Measurements from ENCODE around the gene UNC5A.

Gene UNC5A

DNA sequence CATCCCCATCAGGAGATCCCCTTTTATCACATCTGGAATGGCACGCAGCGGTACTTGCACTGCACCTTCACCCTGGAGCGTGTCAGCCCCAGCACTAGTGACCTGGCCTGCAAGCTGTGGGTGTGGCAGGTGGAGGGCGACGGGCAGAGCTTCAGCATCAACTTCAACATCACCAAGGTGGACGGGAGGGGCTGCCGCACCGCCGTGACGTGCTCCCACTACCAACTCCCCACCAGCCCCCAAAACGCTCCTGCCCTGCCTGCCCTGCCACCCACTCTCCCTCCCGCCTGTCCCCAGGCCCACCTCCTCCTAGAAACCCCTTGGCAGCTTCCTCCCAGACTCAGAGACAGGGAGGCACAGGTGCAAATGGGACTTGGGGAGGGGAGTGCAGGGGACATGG, 68.1 kb downstream of the UNC5A start:
- no peak for DNase-seq (ENCODE audit: low read depth)
- H3K4me3 ChIP-seq (ENCODE audit: low read depth, low read length) = no peak overlapping the region
- TF ChIP-seq, protein P1, sequence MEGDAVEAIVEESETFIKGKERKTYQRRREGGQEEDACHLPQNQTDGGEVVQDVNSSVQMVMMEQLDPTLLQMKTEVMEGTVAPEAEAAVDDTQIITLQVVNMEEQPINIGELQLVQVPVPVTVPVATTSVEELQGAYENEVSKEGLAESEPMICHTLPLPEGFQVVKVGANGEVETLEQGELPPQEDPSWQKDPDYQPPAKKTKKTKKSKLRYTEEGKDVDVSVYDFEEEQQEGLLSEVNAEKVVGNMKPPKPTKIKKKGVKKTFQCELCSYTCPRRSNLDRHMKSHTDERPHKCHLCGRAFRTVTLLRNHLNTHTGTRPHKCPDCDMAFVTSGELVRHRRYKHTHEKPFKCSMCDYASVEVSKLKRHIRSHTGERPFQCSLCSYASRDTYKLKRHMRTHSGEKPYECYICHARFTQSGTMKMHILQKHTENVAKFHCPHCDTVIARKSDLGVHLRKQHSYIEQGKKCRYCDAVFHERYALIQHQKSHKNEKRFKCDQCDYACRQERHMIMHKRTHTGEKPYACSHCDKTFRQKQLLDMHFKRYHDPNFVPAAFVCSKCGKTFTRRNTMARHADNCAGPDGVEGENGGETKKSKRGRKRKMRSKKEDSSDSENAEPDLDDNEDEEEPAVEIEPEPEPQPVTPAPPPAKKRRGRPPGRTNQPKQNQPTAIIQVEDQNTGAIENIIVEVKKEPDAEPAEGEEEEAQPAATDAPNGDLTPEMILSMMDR (IDR thresholded peaks at IDR 0.05; ENCODE audit: low read depth, low read length, missing control alignments) = no peak

DNA sequence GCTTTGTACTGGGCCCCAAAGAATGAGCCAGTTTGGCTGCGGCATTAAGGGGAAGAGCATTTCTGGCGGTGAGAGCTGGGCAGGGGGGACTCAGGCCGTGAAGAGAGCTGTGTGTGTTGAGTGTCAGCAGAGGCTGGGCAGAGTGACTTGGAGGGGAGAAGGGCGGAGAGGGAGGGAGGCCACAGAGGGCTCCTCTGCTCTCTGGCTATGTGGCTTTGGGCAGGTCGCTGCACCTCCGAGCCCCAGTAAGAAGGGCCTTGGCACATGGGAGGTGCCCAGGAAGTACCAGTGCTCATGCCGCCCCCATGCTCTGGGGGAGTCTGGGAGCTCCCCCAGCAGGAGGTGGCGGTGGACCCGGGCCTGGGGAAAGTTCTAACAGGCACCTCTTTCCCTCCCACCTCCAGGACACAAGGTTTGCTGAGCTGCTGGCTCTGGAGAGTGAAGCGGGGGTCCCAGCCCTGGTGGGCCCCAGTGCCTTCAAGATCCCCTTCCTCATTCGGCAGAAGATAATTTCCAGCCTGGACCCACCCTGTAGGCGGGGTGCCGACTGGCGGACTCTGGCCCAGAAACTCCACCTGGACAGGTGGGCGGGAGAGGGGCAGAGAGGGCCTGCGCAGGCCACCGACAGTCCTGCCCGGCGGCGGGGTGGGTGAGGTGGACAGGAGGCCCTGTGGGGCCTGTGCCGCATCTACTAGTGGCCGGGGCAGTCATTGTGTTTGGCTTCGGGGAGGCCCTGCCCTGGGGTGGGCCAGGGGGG, 68.7 kb downstream of the UNC5A start:
- TF ChIP-seq, protein P1 (IDR thresholded peaks at IDR 0.05; ENCODE audit: low read depth, low read length, missing control alignments) = no peak
- no peak for DNase-seq (ENCODE audit: low read depth)
- no peak overlapping the region for H3K4me3 ChIP-seq (ENCODE audit: low read depth, low read length)

DNA sequence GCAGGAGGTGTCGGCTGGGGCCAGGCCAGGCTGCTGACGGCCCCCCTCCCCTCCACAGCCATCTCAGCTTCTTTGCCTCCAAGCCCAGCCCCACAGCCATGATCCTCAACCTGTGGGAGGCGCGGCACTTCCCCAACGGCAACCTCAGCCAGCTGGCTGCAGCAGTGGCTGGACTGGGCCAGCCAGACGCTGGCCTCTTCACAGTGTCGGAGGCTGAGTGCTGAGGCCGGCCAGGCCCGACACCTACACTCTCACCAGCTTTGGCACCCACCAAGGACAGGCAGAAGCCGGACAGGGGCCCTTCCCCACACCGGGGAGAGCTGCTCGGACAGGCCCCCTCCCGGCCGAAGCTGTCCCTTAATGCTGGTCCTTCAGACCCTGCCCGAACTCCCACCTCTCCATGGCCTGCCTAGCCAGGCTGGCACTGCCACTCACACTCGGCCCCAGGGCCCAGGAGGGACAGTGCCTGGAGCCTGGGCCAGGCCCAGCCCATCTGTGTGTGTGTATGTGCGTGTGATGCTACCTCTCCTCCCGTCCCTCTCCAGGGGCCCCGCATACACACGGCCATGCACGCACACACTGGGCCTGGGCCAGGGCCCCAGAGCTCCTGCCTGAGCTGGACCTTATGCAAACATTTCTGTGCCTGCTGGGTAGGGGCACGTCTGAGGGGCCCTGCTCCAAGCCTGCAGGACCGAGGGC, 69.5 kb downstream of the UNC5A start:
- no peak for DNase-seq (ENCODE audit: low read depth)
- H3K4me3 ChIP-seq (ENCODE audit: low read depth, low read length) = no peak overlapping the region
- TF ChIP-seq, protein P1 (IDR thresholded peaks at IDR 0.05; ENCODE audit: low read depth, low read length, missing control alignments) = no peak

DNA sequence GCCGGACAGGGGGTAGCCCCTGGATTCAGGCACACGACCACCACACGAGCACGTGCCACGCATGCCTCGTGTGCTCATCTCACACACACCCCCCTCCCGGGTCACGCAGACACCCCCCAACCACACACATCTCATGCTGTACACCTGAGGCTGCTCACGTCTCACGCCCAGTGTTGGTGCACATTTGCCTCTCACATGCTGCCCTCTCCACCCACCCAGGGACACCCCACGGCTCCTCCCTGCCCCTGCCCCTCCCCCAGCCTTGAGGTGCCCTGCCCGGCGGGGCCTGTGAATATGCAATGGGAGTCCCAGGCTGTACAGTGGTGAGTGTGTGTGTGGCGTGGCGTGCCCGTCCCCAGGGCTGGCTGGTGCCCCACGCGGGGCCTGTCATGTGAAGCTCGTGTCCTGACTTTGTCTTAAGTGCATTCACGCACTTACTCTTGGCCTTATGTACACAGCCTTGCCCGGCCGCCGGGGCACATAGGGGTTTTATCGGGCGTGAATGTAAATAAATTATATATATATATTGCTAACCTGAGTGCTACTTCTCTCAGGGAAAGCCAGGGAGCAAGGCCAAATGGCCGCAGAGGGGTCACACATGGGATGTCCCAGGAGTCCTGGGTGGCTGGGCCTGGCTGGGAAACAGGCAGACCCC, 70.1 kb downstream of the UNC5A start:
- DNase-seq (ENCODE audit: low read depth) = no peak
- no peak overlapping the region for H3K4me3 ChIP-seq (ENCODE audit: low read depth, low read length)

DNA sequence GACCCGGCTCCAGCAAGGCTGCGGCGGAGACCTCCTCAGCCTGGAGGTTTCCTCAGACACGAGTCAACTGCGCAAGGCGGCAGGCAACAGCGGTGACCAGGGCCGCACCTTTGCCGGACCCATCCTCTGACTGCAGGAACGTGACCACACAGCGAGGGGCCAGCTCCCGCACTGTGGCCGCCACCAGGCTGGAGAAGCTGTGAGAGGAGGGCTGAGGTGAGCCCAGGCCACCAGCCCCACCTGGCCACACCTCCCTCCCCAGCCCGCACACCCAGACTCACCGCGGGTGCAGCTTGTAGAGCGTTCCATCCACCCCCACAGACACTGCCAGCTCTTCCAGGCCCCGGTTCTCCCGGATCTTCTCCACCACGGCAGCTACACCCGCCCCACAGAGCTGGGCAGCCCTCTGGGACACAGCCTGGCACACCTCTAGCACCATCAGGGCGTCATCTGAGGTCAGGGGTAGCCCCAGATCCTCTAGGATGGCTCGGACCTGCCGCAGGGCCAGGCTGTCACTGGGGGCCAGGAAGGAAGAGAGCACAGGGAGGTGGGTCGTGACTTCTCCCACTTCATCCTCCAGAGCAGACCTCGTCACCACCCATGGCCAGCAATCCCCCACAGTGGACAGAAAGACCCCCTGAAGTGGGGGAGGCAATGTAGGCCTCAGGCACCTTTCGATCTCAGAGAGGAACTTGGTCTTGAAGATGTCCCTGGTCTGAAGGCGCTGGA, 70.8 kb downstream of the UNC5A start:
- no peak for DNase-seq (ENCODE audit: low read depth)
- TF ChIP-seq, protein P1 (IDR thresholded peaks at IDR 0.05; ENCODE audit: low read depth, low read length, missing control alignments) = no peak
- H3K4me3 ChIP-seq (ENCODE audit: low read depth, low read length) = no peak overlapping the region

More for the DNA sequence above, 70.1 kb downstream of the UNC5A start:
- TF ChIP-seq, protein P1 (IDR thresholded peaks at IDR 0.05; ENCODE audit: low read depth, low read length, missing control alignments) = no peak

DNA sequence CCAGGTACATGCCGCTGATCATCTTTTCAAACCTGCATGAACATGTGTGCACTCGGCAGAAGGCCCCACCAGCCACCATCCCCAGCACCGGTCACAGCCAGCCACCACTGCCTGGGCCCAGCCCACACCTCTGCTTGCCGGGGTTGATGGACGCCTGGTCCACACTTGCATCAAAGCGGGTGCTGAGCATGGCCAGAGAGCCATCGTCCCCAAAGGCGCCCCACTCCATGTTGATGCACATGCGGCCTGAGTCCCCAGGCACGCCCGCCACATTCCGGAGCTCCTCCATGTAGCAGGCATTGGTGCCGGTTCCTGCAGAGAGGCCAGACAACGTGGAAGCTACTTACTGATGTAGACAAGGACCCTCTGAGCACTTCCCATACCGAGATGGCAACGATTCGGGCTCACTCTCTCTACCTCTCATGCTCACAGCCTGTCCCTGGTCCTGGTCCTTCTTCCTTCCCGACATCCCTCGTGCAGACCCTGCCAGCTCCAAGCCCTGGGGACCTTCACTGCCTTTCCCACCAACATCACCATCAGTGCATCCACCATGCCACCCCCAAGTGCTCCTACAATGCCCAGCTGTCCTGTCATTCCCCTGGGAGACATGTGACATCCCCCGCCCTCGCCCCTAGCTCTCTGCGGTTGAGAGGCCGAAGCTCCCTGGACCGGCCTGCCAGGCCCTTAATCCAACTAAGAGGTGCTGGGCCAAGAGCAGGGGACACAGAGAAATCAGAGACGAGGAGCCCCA, 71.6 kb downstream of the UNC5A start:
- no peak overlapping the region for H3K4me3 ChIP-seq (ENCODE audit: low read depth, low read length)
- DNase-seq (ENCODE audit: low read depth) = no peak
- TF ChIP-seq, protein P1 (IDR thresholded peaks at IDR 0.05; ENCODE audit: low read depth, low read length, missing control alignments) = no peak
